Measurements from ENCODE around the gene KIFC1.
"Not testable (repeated sequence)": the region's sequence is repeated elsewhere in the genome, so short reads cannot be mapped to it uniquely, and the experiment has no call there.

DNA sequence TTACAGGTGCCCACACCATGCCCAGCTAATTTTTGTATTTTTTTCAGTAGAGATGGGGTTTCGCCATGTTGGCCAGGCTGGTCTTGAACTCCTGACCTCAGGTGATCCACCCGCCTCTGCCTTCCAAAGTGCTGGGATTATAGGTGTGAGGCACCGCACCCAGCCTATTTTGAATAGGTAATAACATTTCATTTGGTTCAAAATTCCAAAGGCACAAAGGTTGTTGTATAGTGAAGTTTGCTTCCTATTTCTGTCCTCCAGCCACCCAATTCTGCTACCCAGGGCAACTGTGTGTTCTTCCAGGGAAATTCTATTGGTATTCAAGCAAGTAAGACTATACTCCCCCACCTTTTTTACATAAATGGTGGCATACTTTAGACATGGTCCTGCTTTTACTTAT, 7.0 kb downstream of the KIFC1 start:
- TF ChIP-seq, protein P1, sequence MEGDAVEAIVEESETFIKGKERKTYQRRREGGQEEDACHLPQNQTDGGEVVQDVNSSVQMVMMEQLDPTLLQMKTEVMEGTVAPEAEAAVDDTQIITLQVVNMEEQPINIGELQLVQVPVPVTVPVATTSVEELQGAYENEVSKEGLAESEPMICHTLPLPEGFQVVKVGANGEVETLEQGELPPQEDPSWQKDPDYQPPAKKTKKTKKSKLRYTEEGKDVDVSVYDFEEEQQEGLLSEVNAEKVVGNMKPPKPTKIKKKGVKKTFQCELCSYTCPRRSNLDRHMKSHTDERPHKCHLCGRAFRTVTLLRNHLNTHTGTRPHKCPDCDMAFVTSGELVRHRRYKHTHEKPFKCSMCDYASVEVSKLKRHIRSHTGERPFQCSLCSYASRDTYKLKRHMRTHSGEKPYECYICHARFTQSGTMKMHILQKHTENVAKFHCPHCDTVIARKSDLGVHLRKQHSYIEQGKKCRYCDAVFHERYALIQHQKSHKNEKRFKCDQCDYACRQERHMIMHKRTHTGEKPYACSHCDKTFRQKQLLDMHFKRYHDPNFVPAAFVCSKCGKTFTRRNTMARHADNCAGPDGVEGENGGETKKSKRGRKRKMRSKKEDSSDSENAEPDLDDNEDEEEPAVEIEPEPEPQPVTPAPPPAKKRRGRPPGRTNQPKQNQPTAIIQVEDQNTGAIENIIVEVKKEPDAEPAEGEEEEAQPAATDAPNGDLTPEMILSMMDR (IDR thresholded peaks at IDR 0.05; ENCODE audit: low read depth, low read length) = not testable (repeated sequence)
- not testable (repeated sequence) for TF ChIP-seq POLR2A (IDR thresholded peaks at IDR 0.05; ENCODE audit: extremely low read depth, insufficient read length)
